ENCODE measurements around the gene IP6K2.
"Not testable (repeated sequence)": the region's sequence is repeated elsewhere in the genome, so short reads cannot be mapped to it uniquely, and the experiment has no call there.

IP6K2 gene, protein sequence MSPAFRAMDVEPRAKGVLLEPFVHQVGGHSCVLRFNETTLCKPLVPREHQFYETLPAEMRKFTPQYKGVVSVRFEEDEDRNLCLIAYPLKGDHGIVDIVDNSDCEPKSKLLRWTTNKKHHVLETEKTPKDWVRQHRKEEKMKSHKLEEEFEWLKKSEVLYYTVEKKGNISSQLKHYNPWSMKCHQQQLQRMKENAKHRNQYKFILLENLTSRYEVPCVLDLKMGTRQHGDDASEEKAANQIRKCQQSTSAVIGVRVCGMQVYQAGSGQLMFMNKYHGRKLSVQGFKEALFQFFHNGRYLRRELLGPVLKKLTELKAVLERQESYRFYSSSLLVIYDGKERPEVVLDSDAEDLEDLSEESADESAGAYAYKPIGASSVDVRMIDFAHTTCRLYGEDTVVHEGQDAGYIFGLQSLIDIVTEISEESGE

DNA sequence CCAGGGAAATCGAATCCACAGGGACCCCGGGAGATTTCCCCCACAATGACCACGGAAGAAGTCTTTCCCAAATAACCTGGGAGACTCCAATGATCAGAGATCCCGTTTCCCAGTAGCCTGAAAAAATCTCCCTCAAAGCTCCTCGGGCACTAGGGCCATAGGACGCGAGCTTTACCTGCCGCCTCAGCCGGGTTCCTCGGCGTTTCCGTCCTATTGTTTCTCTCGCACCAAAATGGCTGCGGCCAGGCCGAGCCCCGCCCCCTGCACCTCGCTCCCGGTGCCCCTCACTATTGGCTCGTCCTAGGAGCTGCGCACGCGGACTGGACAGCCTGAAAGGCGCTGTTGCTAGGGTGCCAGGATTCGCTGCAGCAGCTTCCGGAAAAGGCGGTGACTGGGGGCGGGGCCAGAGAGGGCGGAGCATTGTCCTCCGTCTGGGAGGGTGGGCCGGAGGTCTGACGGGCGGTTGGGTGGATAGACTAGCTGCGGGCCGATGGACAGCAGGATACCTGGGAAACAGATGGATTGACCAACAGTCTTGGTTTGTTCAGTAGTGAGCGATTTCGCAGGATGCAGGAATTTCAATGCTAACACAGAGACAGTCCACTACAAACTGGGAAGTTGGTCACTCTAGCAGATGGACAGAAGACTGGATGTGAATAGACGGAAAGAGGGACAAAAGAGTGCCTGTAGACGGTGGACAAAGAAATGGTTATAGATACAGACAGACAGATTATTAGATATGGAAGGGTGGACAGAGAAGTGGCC is at the start of gene IP6K2:
Gene IP6K2 (minus strand): TSS at position 240 of the 765 bp plus-strand sequence. CDS start 21,930 bp downstream, outside the sequence.
- DNase-seq (ENCODE audit: low read depth, low spot score) = peak; percentile 97
- in situ Hi-C loops (cut with HindIII; ENCODE audit: low sequenced_read_pairs) = no loop called here
- H3K4me3 ChIP-seq (ENCODE audit: low read depth, low read length) = peak within 1 kb of the TSS; percentile 74
- TF ChIP-seq, protein P1, sequence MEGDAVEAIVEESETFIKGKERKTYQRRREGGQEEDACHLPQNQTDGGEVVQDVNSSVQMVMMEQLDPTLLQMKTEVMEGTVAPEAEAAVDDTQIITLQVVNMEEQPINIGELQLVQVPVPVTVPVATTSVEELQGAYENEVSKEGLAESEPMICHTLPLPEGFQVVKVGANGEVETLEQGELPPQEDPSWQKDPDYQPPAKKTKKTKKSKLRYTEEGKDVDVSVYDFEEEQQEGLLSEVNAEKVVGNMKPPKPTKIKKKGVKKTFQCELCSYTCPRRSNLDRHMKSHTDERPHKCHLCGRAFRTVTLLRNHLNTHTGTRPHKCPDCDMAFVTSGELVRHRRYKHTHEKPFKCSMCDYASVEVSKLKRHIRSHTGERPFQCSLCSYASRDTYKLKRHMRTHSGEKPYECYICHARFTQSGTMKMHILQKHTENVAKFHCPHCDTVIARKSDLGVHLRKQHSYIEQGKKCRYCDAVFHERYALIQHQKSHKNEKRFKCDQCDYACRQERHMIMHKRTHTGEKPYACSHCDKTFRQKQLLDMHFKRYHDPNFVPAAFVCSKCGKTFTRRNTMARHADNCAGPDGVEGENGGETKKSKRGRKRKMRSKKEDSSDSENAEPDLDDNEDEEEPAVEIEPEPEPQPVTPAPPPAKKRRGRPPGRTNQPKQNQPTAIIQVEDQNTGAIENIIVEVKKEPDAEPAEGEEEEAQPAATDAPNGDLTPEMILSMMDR (IDR thresholded peaks at IDR 0.05; ENCODE audit: low read depth, low read length) = no peak

- H3K4me3 ChIP-seq (ENCODE audit: low read depth, low read length) = no peak overlapping the region
- DNase-seq (ENCODE audit: low read depth, low spot score) = no peak
- in situ Hi-C loops (cut with HindIII; ENCODE audit: low sequenced_read_pairs) = no loop called here
- TF ChIP-seq, protein P1 (IDR thresholded peaks at IDR 0.05; ENCODE audit: low read depth, low read length) = peak; percentile 10
Observed at GRCh38 chr3:48765376-48765775, 48.4 kb upstream of the IP6K2 start.

- TF ChIP-seq, protein P1 (IDR thresholded peaks at IDR 0.05; ENCODE audit: low read depth, low read length) = no peak
- no peak overlapping the region for H3K4me3 ChIP-seq (ENCODE audit: low read depth, low read length)
- in situ Hi-C loops (cut with HindIII; ENCODE audit: low sequenced_read_pairs) = no loop called here
- no peak for DNase-seq (ENCODE audit: low read depth, low spot score)
Observed at GRCh38 chr3:48762816-48763215, 45.8 kb upstream of the IP6K2 start.

DNA sequence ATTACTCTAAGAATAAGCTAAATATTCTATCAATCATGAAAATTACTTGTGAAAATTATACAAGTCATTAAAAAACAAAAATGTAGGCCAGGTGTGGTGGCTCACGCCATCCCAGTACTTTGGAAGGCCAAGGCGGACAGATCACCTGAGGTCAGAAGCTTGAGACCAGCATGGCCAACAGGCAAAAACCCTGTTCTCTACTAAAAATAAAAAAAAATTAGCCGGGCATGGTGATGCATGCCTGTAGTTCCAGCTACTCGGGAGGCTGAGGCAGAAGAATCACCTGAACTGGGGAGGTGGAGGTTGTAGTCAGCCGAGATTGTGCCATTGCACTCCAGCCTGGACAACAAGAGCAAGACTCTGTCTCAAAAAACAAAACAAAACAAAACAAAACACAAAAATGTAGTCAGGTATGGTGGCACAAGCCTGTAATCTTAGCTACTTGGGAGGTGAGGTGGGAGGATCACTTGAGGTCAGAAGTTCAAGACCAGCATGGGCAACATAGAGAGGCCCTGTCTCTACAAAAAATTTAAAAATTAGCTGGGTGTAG is 43.0 kb upstream of the IP6K2 start:
- DNase-seq (ENCODE audit: low read depth, low spot score); H3K4me3 ChIP-seq (ENCODE audit: low read depth, low read length); in situ Hi-C loops (cut with HindIII; ENCODE audit: low sequenced_read_pairs): not testable (repeated sequence)

- in situ Hi-C loops (cut with HindIII; ENCODE audit: low sequenced_read_pairs); DNase-seq (ENCODE audit: low read depth, low spot score); H3K4me3 ChIP-seq (ENCODE audit: low read depth, low read length): not testable (repeated sequence)
Observed at GRCh38 chr3:48759531-48759930, 42.5 kb upstream of the IP6K2 start.

DNA sequence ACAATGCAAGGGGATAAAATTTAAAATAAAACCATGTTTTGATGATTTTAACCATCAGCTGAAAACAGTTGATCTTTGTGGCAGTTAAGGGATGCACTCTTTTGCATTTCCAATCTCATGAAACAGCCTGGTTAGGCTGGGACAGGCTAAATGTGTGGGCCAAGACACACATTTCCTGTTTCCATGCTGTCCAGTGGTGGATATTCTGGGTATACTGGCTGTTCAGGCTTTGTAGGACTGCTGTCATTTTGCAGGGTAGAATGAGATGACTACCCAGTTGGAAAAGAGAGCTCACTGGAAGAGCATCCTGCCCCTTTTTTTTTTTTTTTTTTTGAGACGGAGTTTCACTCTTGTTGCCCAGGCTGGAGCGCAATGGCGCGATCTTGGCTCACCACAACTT is 42.0 kb upstream of the IP6K2 start:
- TF ChIP-seq, protein P1 (IDR thresholded peaks at IDR 0.05; ENCODE audit: low read depth, low read length) = no peak
- H3K4me3 ChIP-seq (ENCODE audit: low read depth, low read length) = no peak overlapping the region
- DNase-seq (ENCODE audit: low read depth, low spot score) = no peak
- in situ Hi-C loops (cut with HindIII; ENCODE audit: low sequenced_read_pairs) = no loop called here

GRCh38 chr3:48756640-48757039 is 39.6 kb upstream of the IP6K2 start:
- TF ChIP-seq, protein P1 (IDR thresholded peaks at IDR 0.05; ENCODE audit: low read depth, low read length) = no peak
- in situ Hi-C loops (cut with HindIII; ENCODE audit: low sequenced_read_pairs) = no loop called here
- no peak for DNase-seq (ENCODE audit: low read depth, low spot score)
- H3K4me3 ChIP-seq (ENCODE audit: low read depth, low read length) = no peak overlapping the region
